ENCODE measurements around the gene HOXC10. TPM values are rescaled to one million over a fixed set of nuclear protein-coding genes. Genes with fewer than 3 reads are reported as not detected.

HOXC10 gene
- total RNA-seq, 1 donor from 2014 or later: not detected

DNA sequence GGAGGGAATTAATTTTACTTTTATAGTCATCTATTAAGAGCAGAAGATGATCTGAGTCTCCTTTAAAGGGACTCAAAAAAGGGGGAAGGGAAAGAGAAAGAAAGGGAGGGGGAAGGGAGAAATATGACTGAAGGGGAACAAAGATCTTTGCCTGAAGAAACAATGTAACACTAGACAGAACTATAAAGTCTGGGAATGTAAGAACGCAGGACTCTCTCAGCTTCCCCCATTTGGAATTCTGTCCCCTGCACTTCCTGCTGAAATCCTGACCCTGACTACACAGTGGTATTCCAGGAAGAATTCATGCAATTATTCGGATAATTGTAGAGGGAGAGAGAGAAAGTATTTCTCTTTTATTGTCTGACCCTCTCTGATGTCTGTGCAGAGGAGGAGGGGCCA, 20.6 kb upstream of the HOXC10 start:
- TF ChIP-seq, protein P1, sequence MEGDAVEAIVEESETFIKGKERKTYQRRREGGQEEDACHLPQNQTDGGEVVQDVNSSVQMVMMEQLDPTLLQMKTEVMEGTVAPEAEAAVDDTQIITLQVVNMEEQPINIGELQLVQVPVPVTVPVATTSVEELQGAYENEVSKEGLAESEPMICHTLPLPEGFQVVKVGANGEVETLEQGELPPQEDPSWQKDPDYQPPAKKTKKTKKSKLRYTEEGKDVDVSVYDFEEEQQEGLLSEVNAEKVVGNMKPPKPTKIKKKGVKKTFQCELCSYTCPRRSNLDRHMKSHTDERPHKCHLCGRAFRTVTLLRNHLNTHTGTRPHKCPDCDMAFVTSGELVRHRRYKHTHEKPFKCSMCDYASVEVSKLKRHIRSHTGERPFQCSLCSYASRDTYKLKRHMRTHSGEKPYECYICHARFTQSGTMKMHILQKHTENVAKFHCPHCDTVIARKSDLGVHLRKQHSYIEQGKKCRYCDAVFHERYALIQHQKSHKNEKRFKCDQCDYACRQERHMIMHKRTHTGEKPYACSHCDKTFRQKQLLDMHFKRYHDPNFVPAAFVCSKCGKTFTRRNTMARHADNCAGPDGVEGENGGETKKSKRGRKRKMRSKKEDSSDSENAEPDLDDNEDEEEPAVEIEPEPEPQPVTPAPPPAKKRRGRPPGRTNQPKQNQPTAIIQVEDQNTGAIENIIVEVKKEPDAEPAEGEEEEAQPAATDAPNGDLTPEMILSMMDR (IDR thresholded peaks at IDR 0.05): no peak
- DNase-seq (no peak), ATAC-seq (no peak)
- Histone ChIP-seq H3K27me3 (ENCODE audit: low read depth) (peaks cover 100% of the 10 kb centered on the region), H3K4me3 (no peak overlapping the region), H3K36me3 (no peaks in the 10 kb centered on the region), H3K9me3 (no peaks in the 10 kb centered on the region), H3K27ac (no peak overlapping the region), H3K4me1 (peaks cover 13% of the 10 kb centered on the region)
- intact Hi-C loops (cut with DNase I): no loop called here

DNA sequence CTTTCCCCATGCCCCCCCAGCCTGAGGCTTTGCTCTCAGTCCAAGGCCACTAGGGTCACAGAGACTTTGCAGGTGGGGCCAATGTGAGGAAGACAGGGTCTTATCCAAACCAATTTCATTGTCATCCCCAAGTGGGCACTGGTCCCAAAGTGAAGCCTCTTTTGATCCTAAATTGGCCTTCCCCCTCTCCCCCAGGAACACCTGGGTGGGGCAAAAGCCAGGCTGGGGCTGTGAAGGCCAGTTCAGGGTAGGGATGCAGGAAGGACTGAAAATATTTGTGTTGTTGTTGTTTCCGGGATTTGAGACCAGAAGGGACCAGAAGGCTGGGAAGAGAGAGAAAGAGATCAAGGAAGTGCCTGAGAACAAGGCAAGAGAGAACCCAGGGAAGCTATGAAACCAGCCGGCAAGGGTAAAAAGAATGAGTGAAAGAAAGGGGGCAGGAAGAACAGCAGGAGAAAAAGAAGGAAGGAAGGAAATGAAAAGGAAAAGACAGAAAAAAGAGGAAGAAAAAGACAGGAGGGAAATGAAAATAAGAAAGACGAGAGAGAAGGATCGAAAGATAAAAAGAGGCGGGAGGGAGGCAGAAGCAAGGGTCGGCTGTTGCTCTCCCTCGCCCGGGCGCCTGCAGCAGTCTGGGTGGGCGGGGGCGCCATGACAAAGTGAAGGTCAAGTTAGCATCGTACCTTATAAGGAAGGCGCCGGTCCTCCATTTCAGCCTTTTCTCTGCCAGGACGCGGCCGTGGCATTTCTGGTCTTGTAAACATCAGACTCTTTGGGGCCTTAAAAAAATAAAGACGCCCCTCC, 19.5 kb upstream of the HOXC10 start:
- intact Hi-C loops (cut with DNase I): no loop called here
- no peak overlapping the region for H3K4me3 ChIP-seq
- TF ChIP-seq, protein P1 (IDR thresholded peaks at IDR 0.05): no peak
- H3K9me3 ChIP-seq: no peaks in the 10 kb centered on the region
- no peak for ATAC-seq
- no peak overlapping the region for H3K27ac ChIP-seq
- H3K27me3 ChIP-seq (ENCODE audit: low read depth): peaks cover 100% of the 10 kb centered on the region
- no peak for DNase-seq
- H3K36me3 ChIP-seq: no peaks in the 10 kb centered on the region
- H3K4me1 ChIP-seq: peaks cover 13% of the 10 kb centered on the region

DNA sequence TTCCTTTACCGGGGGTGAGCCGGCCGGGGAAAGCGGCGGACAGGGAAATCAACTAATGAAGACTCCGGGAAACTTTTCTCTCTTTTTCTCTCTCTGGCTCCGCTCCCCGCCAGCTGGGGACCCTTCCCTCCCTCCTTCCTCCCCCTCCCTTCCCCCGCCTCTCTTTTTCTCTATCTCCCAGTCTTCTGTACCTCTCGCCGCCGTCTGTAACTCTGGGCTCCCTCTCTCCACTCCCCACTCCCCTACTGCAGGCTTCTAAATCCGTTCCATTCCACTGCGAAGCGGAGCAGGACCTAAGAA, 18.9 kb upstream of the HOXC10 start:
- no peak for ATAC-seq
- no peak overlapping the region for H3K4me3 ChIP-seq

DNA sequence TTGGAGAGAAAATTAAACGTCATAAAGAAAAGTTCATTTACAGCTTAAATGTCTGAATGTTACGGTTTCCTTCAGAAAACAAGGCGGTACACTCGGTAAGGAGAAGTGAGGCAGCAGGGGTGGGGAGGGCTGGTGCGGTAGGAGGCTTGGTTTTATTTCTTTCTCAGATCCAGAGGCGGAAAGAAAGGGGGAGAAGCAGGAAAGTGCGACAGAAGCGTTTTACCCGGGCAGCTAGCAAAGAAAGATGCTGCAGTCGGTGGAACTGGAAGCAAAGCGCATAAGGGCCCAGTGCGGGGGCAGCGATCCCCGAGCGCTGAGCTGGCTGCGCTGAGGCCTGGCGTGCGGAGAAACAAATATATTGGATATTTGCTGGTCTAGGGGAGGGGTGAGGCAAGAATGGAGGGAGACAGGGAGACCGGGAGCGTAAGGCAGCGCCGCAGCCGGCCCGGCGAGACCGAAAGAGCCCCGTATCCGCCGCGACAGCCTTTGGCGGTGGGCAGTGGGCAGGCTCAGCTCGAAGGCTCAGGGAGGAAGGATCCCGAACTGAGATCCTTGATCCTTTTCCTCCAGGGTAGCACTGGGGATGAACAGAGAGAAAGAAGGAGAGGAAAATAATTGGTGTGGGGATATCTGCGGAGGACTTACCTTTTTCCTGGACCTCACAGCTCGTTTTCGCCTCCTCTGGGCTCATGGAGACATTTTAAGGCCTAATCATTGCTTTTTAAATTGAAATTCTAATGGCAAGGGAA, 18.4 kb upstream of the HOXC10 start:
- DNase-seq: no peak
- no peak for ATAC-seq
- intact Hi-C loops (cut with DNase I): no loop called here
- peaks cover 13% of the 10 kb centered on the region for H3K4me1 ChIP-seq
- TF ChIP-seq, protein P1 (IDR thresholded peaks at IDR 0.05): no peak
- H3K36me3 ChIP-seq: no peaks in the 10 kb centered on the region
- H3K9me3 ChIP-seq: no peaks in the 10 kb centered on the region
- no peak overlapping the region for H3K27ac ChIP-seq
- peaks cover 100% of the 10 kb centered on the region for H3K27me3 ChIP-seq (ENCODE audit: low read depth)
- H3K4me3 ChIP-seq: no peak overlapping the region

More for the DNA sequence above, 18.9 kb upstream of the HOXC10 start:
- no peak for DNase-seq
- H3K4me1 ChIP-seq: peaks cover 13% of the 10 kb centered on the region
- intact Hi-C loops (cut with DNase I): no loop called here
- no peaks in the 10 kb centered on the region for H3K36me3 ChIP-seq
- H3K9me3 ChIP-seq: no peaks in the 10 kb centered on the region
- TF ChIP-seq, protein P1 (IDR thresholded peaks at IDR 0.05): no peak
- no peak overlapping the region for H3K27ac ChIP-seq
- H3K27me3 ChIP-seq (ENCODE audit: low read depth): peaks cover 100% of the 10 kb centered on the region

DNA sequence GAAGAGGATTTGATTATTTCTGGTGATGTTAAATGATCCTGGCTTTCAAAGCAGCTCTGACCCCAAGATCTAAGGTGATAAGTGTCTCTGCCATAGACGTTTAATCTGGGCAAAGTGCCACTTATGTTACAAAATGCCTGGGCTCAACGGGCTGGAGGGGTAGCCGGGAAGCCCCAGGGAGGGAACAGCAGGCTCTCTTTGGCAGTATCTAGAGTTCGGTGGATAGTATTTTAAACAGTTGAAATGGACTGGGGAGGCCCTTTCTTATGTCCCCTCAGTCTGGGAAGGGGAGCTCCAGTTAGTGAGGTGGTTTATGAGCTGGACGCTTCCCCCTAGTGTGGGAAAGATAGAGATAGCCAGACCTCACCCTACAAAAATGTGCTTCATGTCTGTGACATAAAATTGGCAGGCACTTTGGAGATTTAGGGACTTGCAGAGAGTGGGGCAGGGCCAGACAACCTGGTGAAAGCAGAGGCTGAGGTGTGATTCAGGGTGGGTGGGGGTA, 17.5 kb upstream of the HOXC10 start:
- ATAC-seq (no peak), DNase-seq (no peak)
- Histone ChIP-seq H3K36me3 (no peaks in the 10 kb centered on the region), H3K4me1 (peaks cover 13% of the 10 kb centered on the region), H3K27me3 (ENCODE audit: low read depth) (peaks cover 100% of the 10 kb centered on the region), H3K9me3 (no peaks in the 10 kb centered on the region), H3K4me3 (no peak overlapping the region), H3K27ac (no peak overlapping the region)
- intact Hi-C loops (cut with DNase I): no loop called here
- TF ChIP-seq, protein P1 (IDR thresholded peaks at IDR 0.05): no peak
